GM19238 (cell line): ENCODE results near the gene LGALS7.
"Not testable (repeated sequence)": the region's sequence is repeated elsewhere in the genome, so short reads cannot be mapped to it uniquely, and the experiment has no call there.

ENCODE experiments used
- DNase-seq: peaks from one replicate; pipeline ENCODE4 v3.0.0; 2011; ENCODE audit warnings: low spot score; ENCODE audit not compliant: insufficient read length

The LGALS7 gene

GRCh38 chr19:38800577-38801347 lies 27.4 kb upstream of the LGALS7 start:
- DNase-seq, result no peak

GRCh38 chr19:38799104-38799503 lies 25.8 kb upstream of the LGALS7 start:
- no peak for DNase-seq

DNA sequence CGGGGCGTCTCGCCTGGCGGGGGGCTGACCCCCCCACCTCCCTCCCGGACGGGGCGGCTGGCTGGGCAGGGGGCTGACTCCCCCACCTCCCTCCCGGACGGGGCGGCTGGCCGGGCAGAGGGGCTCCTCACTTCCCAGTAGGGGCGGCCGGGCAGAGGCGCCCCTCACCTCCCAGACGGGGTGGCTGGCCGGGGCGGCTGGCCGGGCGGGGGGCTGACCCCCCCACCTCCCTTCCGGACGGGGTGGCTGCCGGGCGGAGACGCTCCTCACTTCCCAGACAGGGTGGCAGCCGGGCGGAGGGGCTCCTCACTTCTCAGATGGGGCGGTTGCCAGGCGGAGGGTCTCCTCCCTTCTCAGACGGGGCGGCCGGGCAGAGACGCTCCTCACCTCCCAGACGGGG lies 24.5 kb upstream of the LGALS7 start:
- DNase-seq, result not testable (repeated sequence)

DNA sequence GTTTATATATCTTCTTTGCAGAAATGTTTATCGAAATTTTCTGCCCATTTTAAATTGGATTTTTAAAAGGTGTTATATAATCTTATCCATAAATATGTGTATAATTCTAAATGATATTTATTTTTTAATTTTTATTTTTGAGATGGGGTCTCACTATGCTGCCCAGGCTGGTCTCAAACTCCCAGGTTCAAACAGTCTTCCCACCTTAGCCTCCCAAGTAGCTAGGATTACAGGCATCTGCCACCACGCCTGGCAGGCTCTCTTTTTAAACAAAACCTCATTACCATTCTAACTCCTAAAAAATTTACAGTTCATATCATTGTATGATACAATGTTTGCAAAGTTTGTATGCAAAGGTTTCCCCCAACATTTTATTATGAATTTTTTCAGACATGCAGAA lies 22.8 kb upstream of the LGALS7 start:
- DNase-seq, result no peak

DNA sequence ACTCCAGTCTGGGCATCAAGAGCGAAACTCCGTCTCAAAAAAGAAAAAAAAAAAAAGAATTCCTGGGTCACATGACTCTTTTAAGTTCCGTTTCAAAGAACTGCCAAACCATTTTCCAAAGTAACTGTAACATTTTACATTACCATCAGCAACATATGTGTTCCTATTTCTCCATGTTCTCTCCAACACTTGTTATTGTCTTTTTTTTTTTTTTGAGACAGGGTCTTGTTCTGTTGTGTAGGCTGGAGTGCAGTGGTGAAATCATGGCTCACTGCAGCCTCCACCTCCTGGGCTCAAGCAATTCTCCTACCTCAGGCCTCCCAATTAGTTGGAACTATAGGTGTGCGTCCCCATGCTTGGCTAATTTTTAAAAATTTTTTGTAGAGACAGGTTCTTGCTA lies 22.2 kb upstream of the LGALS7 start:
- DNase-seq, result no peak

- no peak for DNase-seq
Observed at GRCh38 chr19:38793671-38794070, 20.4 kb upstream of the LGALS7 start.

- no peak for DNase-seq
Observed at GRCh38 chr19:38793177-38793576, 19.9 kb upstream of the LGALS7 start.

DNA sequence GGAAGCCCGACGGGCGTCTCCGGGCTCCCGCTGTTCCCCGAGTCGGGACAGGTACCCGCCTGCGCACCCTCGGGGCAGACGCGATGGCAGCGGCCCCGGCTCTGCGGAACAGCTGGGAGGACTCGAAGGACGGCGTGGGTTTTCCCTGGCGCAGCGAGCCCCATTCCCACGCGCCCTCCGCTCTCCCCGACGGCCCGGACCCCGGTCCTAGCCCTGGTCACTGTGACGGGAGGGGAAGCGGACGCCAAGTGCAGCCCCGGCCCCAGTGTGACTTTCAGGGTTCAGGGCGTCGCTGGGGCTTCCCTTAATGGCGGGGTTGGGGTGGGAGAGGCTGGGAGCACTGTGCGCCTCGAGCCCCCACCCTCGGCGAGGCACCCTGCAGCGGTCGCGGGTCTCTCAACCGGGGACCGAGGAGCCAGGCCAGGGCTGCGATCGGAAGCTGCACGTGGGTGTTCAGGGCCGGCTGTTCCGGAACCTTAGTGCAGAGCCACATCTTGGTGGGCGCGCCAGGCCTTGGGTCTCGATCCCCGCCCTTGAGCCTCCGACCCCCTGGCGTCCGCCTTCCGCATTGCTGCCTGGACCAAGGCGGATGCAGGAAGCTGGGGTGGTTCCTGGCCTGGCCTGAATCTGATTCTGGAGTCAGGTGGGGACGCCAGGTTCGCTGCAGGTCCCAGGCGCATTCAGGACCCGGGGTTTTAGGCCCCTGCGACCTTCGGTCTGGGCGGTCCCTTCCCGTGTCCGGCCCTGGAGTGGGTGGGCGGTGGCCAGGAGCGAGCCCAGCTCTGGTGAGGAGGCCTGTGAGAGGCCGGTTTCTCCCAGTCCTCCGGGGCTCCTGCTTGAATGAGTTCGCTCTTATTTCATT lies 19.2 kb upstream of the LGALS7 start:
- DNase-seq, result no peak

DNA sequence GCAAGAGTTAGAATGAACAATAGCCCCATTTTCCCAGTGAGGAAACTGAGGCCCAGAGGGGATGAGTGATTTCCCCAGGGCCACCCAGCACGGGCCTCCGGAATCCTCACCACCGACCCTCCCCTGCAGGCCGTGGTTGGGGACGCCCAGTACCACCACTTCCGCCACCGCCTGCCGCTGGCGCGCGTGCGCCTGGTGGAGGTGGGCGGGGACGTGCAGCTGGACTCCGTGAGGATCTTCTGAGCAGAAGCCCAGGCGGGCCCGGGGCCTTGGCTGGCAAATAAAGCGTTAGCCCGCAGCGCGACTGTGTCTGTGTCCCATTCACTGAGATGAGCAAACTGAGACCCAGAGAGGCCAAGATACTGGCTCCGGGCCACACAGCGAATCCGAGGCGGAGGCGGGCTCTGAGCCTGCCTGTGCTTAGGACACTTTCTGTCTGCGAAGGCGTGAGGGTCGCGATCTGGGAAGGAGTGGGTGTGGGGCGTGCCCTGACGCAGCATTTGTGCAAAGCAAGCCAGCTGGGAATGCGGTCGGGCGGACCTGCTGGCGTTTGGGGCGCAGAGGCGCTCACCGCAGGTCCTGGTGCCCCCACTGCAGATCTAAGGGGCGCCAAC lies 18.2 kb upstream of the LGALS7 start:
- not testable (repeated sequence) for DNase-seq

GRCh38 chr19:38790507-38791403 lies 17.4 kb upstream of the LGALS7 start:
- DNase-seq, result not testable (repeated sequence)

- DNase-seq, result no peak
Observed at GRCh38 chr19:38788478-38789243, 15.3 kb upstream of the LGALS7 start, which contains the start of gene LGALS7B. Gene LGALS7B (plus strand): TSS chr19:38789200. CDS start chr19:38789227, 27 bp downstream.

- DNase-seq, result no peak
Observed at GRCh38 chr19:38786572-38787265, 13.4 kb upstream of the LGALS7 start.

DNA sequence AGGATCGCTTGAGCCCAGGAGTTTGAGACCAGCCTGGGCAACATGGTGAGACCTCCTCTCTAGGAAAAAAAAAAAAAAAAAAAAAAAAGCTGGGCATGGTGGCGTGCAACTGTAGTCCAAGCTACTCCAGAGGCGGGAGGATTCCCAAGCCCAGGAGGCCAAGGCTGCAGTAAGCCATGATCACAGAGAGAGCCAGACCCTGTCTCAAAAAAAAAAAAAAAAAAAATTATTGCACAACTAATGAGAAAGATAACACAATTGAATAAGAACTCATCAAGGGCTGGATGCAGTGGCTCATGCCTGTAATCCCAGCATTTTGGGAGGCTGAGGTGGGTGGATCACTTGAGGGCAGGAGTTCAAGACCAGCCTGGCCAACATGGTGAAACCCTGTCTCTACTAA lies 12.7 kb upstream of the LGALS7 start:
- not testable (repeated sequence) for DNase-seq

- DNase-seq, result no peak
Observed at GRCh38 chr19:38785187-38785699, 11.9 kb upstream of the LGALS7 start.

GRCh38 chr19:38784224-38784623 lies 10.9 kb upstream of the LGALS7 start:
- no peak for DNase-seq

- not testable (repeated sequence) for DNase-seq
Observed at GRCh38 chr19:38782212-38782611, 8.9 kb upstream of the LGALS7 start.

GRCh38 chr19:38781058-38781457 lies 7.7 kb upstream of the LGALS7 start:
- no peak for DNase-seq

GRCh38 chr19:38780443-38780842 lies 7.1 kb upstream of the LGALS7 start:
- DNase-seq, result no peak

- no peak for DNase-seq
Observed at GRCh38 chr19:38778733-38779132, 5.4 kb upstream of the LGALS7 start.
